ENCODE data around the gene C2CD4B. TPM values are rescaled to one million over a fixed set of nuclear protein-coding genes. Genes with fewer than 3 reads are reported as not detected.

C2CD4B gene
- total RNA-seq, 6 donors from 2014 or later = 0.67 to 16.8 (median 3.1) TPM

GRCh38 chr15:62208884-62209283 lies 43.8 kb upstream of the C2CD4B start:
- H3K27ac ChIP-seq = no peak overlapping the region
- no peaks in the 10 kb centered on the region for H3K9me3 ChIP-seq
- H3K4me1 ChIP-seq = no peaks in the 10 kb centered on the region
- ATAC-seq (ENCODE audit: low FRiP score in 2 of 2) = no peak
- 89 to 91% methylated on average over 3 of the region's 3 CpGs for WGBS, 2 donors
- no peaks in the 10 kb centered on the region for H3K27me3 ChIP-seq
- no peak for TF ChIP-seq POLR2A (IDR thresholded peaks at IDR 0.05)
- TF ChIP-seq EP300 (IDR thresholded peaks at IDR 0.05) = no peak
- no peak for TF ChIP-seq POLR2AphosphoS5 (IDR thresholded peaks at IDR 0.05)
- TF ChIP-seq, protein P1, sequence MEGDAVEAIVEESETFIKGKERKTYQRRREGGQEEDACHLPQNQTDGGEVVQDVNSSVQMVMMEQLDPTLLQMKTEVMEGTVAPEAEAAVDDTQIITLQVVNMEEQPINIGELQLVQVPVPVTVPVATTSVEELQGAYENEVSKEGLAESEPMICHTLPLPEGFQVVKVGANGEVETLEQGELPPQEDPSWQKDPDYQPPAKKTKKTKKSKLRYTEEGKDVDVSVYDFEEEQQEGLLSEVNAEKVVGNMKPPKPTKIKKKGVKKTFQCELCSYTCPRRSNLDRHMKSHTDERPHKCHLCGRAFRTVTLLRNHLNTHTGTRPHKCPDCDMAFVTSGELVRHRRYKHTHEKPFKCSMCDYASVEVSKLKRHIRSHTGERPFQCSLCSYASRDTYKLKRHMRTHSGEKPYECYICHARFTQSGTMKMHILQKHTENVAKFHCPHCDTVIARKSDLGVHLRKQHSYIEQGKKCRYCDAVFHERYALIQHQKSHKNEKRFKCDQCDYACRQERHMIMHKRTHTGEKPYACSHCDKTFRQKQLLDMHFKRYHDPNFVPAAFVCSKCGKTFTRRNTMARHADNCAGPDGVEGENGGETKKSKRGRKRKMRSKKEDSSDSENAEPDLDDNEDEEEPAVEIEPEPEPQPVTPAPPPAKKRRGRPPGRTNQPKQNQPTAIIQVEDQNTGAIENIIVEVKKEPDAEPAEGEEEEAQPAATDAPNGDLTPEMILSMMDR (IDR thresholded peaks at IDR 0.05) = no peak
- H3K36me3 ChIP-seq = no peaks in the 10 kb centered on the region
- H3K4me3 ChIP-seq = no peak overlapping the region
- no peak for DNase-seq

GRCh38 chr15:62208367-62208766 lies 43.3 kb upstream of the C2CD4B start:
- WGBS, 2 donors = 90 to 92% methylated on average over 9 of the region's 9 CpGs
- TF ChIP-seq POLR2AphosphoS5 (IDR thresholded peaks at IDR 0.05) (no peak), EP300 (IDR thresholded peaks at IDR 0.05) (no peak), POLR2A (IDR thresholded peaks at IDR 0.05) (no peak)
- TF ChIP-seq, protein P1 (IDR thresholded peaks at IDR 0.05) = no peak
- H3K27me3 ChIP-seq = no peaks in the 10 kb centered on the region

GRCh38 chr15:62190675-62191074 lies 25.6 kb upstream of the C2CD4B start:
- WGBS, 2 donors = 70 to 73% methylated on average over 2 of the region's 2 CpGs
- H3K4me3 ChIP-seq = no peak overlapping the region
- no peaks in the 10 kb centered on the region for H3K27me3 ChIP-seq
- H3K4me1 ChIP-seq = no peaks in the 10 kb centered on the region
- no peak for ATAC-seq (ENCODE audit: low FRiP score in 2 of 2)
- no peak for TF ChIP-seq POLR2AphosphoS5 (IDR thresholded peaks at IDR 0.05)
- no peak for TF ChIP-seq EP300 (IDR thresholded peaks at IDR 0.05)
- TF ChIP-seq, protein P1 (IDR thresholded peaks at IDR 0.05) = no peak
- no peak for TF ChIP-seq POLR2A (IDR thresholded peaks at IDR 0.05)
- H3K36me3 ChIP-seq = no peaks in the 10 kb centered on the region
- no peaks in the 10 kb centered on the region for H3K9me3 ChIP-seq
- no peak overlapping the region for H3K27ac ChIP-seq
- DNase-seq = no peak

More at GRCh38 chr15:62208367-62208766, 43.3 kb upstream of the C2CD4B start:
- H3K36me3 ChIP-seq = no peaks in the 10 kb centered on the region
- ATAC-seq (ENCODE audit: low FRiP score in 2 of 2) = no peak
- H3K27ac ChIP-seq = no peak overlapping the region
- no peak overlapping the region for H3K4me3 ChIP-seq
- no peak for DNase-seq
- no peaks in the 10 kb centered on the region for H3K4me1 ChIP-seq
- no peaks in the 10 kb centered on the region for H3K9me3 ChIP-seq

- DNase-seq (no peak), ATAC-seq (ENCODE audit: low FRiP score in 2 of 2) (no peak)
- Histone ChIP-seq H3K4me3 (no peak overlapping the region), H3K9me3 (no peaks in the 10 kb centered on the region), H3K4me1 (no peaks in the 10 kb centered on the region), H3K27me3 (no peaks in the 10 kb centered on the region), H3K36me3 (no peaks in the 10 kb centered on the region), H3K27ac (no peak overlapping the region)
- TF ChIP-seq POLR2A (IDR thresholded peaks at IDR 0.05) (no peak), EP300 (IDR thresholded peaks at IDR 0.05) (no peak), POLR2AphosphoS5 (IDR thresholded peaks at IDR 0.05) (no peak)
- TF ChIP-seq, protein P1 (IDR thresholded peaks at IDR 0.05) = no peak
- 72 to 75% methylated on average over 2 of the region's 2 CpGs for WGBS, 2 donors
Observed at GRCh38 chr15:62190274-62190673, 25.2 kb upstream of the C2CD4B start.

DNA sequence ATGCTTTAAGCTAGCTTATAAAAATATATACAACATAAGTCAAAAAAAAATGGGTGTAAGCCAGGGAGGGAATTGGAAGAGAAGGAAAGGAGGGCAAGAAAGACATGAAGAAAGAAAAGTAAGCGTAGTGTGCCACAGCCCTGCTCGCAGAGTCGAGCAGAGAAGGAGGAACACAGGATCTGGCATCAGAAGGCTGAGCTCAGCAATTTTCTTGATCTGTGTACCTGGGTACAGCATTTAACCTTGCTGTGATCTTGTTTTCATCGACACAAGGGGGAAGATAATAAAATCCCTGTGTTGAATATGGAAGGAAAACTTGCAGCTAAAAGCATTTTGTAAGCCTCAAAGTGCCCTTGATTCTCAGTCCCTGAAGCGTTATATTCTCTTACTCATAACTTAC lies 23.7 kb upstream of the C2CD4B start:
- Histone ChIP-seq H3K4me1 (no peaks in the 10 kb centered on the region), H3K27ac (no peak overlapping the region), H3K4me3 (no peak overlapping the region), H3K36me3 (no peaks in the 10 kb centered on the region), H3K9me3 (no peaks in the 10 kb centered on the region), H3K27me3 (no peaks in the 10 kb centered on the region)
- DNase-seq = no peak
- TF ChIP-seq EP300 (IDR thresholded peaks at IDR 0.05) (no peak), POLR2A (IDR thresholded peaks at IDR 0.05) (no peak), POLR2AphosphoS5 (IDR thresholded peaks at IDR 0.05) (no peak)
- TF ChIP-seq, protein P1 (IDR thresholded peaks at IDR 0.05) = no peak
- 91 to 92% methylated on average over 5 of the region's 5 CpGs for WGBS, 2 donors
- no peak for ATAC-seq (ENCODE audit: low FRiP score in 2 of 2)
